Stimulated activated naive CD8-positive, alpha-beta T cell treated with anti-CD3 and anti-CD28 coated beads, Interleukin-15, Interleukin-2, amounts not matched to agents 100 ng/mL and 50 ng/mL, for 24 hours (primary cell): Measurements from ENCODE around the gene CBX1.

Source experiments
- H3K27ac Mint-ChIP-seq: one replicate; pipeline ENCODE4 v1.8.0; 2021; ENCODE audit warnings: mild to moderate bottlenecking, mixed read lengths
- H3K27me3 Mint-ChIP-seq: one replicate; pipeline ENCODE4 v1.8.0; 2021; ENCODE audit warnings: mixed read lengths
- H3K36me3 Mint-ChIP-seq: one replicate; pipeline ENCODE4 v1.8.0; 2021; ENCODE audit warnings: low read depth, mixed read lengths
- H3K4me1 Mint-ChIP-seq: one replicate; pipeline ENCODE4 v1.8.0; 2021; ENCODE audit warnings: low read depth, mixed read lengths
- H3K4me3 Mint-ChIP-seq: one replicate; pipeline ENCODE4 v1.8.0; 2021; ENCODE audit warnings: mild to moderate bottlenecking, mixed read lengths
- H3K9me3 Mint-ChIP-seq: one replicate; pipeline ENCODE4 v1.8.0; 2021; ENCODE audit warnings: mixed read lengths

Gene CBX1

GRCh38 chr17:48023400-48024148 lies 77.7 kb downstream of the CBX1 start:
- H3K9me3 Mint-ChIP-seq, result no peaks in the 10 kb centered on the region
- H3K36me3 Mint-ChIP-seq, result no peaks in the 10 kb centered on the region
- H3K4me3 Mint-ChIP-seq, result peak overlapping the region; percentile 70
- H3K27me3 Mint-ChIP-seq, result peaks cover 36% of the 10 kb centered on the region
- H3K4me1 Mint-ChIP-seq, result peaks cover 32% of the 10 kb centered on the region
- peak overlapping the region; percentile 26 for H3K27ac Mint-ChIP-seq

GRCh38 chr17:48022901-48023300 lies 78.4 kb downstream of the CBX1 start:
- Mint-ChIP-seq H3K36me3 (no peaks in the 10 kb centered on the region), H3K27me3 (peaks cover 36% of the 10 kb centered on the region), H3K9me3 (no peaks in the 10 kb centered on the region), H3K4me1 (peaks cover 32% of the 10 kb centered on the region), H3K4me3 (peak overlapping the region; percentile 28), H3K27ac (no peak overlapping the region)

- Mint-ChIP-seq H3K4me3 (no peak overlapping the region), H3K4me1 (peaks cover 36% of the 10 kb centered on the region), H3K36me3 (no peaks in the 10 kb centered on the region), H3K27me3 (peaks cover 32% of the 10 kb centered on the region), H3K27ac (no peak overlapping the region), H3K9me3 (no peaks in the 10 kb centered on the region)
These were observed 79.3 kb downstream of the CBX1 start for GRCh38 chr17:48021934-48022333.
